ENCODE data around the gene CISH.
A peak's percentile ranks its signal among the peaks of the same experiment; 100 is the strongest.

Gene CISH

GRCh38 chr3:50611464-50612233 lies at the start of gene CISH:
Gene CISH, minus strand, starts transcription at chr3:50611774. Its CDS starts 124 bp downstream, at chr3:50611650.
- peak; percentile 95 for DNase-seq

DNA sequence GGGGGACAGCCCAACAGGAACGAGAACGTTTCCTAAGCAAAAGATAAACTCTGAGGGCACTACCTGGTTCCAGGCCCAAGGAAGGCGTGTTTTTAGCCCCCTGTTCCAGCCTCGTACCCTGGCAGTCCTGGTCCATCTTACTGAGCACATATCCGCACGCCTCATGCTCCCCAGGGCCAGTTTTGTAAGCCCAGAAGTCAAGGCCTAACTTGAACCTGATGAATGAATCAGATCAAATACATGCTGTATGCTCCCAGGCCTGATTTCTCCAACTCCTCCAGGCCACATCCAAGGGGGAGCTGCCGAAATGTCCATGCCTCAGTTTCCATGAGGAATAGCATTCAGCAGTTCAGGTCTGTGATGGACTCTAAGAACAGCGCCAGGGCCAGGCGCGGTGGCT lies 48.8 kb upstream of the CISH start:
- peak; percentile 15 for DNase-seq

DNA sequence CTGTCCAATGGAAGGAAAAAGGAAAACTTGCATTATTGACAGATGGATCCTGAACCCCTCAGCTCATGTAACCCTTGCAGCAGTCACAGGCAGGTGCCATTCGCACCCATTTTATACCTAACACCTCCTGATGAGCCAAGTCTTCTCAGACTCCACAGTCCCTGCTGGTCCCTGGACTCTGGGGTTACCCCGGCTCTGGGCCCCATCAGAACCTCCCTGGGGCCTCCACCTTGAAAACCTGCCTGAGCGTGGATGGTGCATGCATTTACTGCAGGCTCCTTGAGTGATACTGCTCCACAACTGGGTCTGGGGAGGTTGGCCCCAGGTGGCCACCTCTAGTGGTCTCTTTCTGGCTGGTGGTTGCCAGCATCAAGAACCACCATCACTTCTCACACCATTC lies 47.3 kb upstream of the CISH start:
- no peak for DNase-seq

GRCh38 chr3:50658416-50658815 lies 46.8 kb upstream of the CISH start:
- DNase-seq: no peak

- no peak for DNase-seq
These were observed 46.2 kb upstream of the CISH start for GRCh38 chr3:50657816-50658215.

GRCh38 chr3:50657407-50657806 lies 45.8 kb upstream of the CISH start:
- DNase-seq: no peak

GRCh38 chr3:50656417-50657195 lies 45.0 kb upstream of the CISH start:
- DNase-seq: no peak

- no peak for DNase-seq
These were observed 43.6 kb upstream of the CISH start for GRCh38 chr3:50655009-50655830.

DNA sequence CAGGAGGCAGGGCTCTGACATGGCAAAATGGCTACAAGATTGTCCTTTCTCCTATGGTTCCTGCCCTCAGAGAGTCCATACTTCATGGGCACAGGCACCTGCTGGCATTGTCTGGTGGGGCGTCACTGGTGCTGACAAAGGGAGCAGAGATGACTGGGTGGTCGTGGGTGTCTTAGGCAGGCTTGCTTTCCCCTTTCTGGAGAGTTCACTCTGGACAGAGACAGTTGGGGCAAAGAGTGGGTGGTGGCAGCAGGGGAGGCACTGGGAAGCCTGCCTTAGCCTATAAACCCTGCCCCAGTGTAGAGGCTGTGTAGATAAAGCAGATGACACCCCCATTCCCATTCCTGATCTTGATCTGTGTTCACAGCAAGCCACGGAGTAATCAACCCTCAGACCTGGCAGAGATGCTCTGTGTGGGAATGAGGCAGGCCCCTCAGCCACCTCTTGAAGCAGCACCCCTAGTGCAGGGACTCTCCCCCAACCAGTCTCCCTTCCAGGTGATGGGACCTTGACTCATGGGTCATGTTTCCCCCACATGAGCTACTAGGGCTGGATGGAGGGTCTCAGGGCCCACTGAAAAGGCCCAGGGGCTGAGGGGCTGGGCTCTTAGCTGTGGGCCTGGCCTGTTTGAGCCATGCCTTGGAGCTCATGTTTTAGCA lies 42.5 kb upstream of the CISH start:
- no peak for DNase-seq

- peak; percentile 52 for DNase-seq
These were observed 41.1 kb upstream of the CISH start for GRCh38 chr3:50652709-50653108.

DNA sequence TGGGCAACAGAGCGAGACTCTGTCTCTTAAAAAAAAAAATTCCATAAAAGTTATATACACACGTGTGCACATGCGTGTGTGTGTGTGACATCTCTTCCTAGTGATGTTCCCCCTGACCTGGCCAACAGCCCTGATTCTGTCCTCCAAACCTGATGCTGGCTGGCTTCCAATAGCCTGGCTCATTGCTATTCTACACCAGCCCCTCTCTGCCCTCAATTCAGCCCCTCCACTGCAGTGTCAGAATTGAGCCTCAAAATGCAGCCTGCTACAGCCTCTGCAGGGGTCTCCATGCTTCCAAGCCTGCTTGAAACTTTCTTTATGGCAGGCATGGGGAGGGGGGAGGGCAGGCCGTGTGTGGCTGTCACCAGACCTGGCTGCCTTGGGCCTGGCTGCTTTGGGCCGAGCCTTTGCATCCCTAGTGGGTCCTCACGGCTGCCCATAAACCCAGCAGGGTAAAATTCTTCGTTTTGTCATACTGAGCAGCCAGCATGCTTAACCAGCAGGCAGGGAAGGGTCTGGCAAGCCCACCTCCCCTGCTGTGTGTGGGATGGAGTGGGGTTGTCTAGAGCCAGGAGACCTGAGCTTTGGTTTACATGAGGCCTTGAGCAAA lies 40.5 kb upstream of the CISH start:
- DNase-seq: no peak

GRCh38 chr3:50651445-50651844 lies 39.9 kb upstream of the CISH start:
- DNase-seq: no peak

DNA sequence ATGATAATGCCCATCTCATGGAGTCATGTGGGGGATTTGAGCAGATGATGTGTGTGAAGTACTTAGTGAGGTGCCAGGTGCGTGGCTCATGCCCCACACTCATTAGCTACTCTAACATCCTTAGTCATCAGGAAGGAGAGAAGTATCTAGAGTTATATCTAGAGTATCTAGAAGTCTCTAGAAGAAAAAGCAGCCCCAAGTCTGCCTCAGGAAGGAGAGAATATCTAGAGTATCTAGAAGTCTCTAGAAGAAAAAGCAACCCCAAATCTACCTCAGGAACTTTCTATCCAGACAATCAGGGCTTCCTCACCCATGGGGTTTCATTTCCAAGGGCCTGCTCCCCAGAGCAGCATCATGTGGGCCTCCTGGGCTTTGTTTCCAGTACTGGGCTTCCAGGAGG lies 38.4 kb upstream of the CISH start:
- no peak for DNase-seq

DNA sequence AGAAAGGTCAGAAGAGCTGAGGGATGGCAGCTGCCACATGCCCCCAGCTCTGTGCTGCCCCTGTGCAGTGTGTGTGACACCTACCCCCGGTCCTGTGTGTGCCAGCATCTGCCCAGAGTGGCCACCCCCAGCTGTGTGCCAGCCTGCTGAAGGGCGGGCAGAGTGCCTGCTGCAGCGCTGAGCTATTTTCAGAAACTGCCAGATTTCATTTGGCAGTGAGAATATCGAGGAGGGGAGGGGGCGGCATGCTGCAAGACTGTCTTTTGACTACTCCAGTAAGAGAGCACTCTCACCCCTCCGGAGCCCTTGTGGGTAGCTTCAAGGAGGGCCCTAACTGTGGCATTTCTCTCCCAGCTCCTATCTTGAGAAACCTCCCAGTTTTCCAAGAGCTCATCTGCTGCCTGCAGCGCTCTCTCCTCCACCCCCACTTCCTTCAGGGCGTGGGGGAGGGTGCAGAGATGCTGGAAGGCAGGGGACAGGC lies 37.9 kb upstream of the CISH start:
- no peak for DNase-seq

GRCh38 chr3:50648944-50649343 lies 37.4 kb upstream of the CISH start:
- no peak for DNase-seq

- no peak for DNase-seq
These were observed 36.7 kb upstream of the CISH start for GRCh38 chr3:50648313-50648712.

DNA sequence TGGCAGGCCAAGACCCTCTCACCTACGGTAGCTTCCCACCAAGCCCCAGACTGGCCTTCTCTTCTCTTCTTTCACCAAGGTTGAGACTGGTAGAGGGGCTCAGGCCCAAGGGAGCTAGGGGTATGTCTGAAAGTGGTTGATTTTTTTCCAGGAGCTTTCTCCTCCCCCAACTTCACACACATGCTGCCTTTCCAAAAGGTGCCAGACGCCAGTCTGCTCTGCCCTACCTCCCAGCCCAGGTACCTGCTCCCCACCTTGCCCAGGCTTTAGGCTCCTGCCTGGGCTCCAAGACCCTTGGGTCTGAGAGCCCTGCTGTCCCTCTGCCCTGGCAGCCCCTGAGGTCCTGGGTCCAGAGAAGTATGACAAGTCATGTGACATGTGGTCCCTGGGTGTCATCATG lies 33.8 kb upstream of the CISH start:
- no peak for DNase-seq

- DNase-seq: no peak
These were observed 33.0 kb upstream of the CISH start for GRCh38 chr3:50644561-50644960.

DNA sequence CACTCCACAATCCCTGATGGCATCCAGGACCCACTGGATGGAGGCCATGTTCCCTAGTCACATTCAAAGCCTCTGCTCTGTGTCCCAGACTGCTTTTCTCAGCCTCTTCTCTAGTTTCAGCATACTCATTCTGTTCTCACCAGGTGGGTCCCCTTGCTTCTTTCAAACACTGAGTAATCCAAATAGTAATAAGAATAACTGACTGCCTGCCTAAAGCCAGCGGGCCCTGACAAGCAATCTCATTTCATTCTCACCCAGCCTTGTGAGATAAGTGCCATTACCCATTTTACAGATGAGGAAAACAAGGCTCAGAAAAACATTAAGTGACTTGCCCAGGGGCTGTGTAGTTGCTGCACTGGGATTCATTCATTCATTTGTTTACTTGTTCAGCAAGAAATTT lies 30.8 kb upstream of the CISH start:
- DNase-seq: no peak

GRCh38 chr3:50639055-50639494 lies 27.5 kb upstream of the CISH start:
- no peak for DNase-seq

GRCh38 chr3:50637945-50638344 lies 26.4 kb upstream of the CISH start:
- DNase-seq: no peak

GRCh38 chr3:50637011-50637410 lies 25.4 kb upstream of the CISH start:
- DNase-seq: no peak

Data from activated CD4-positive, CD25-positive, alpha-beta regulatory T cell treated with anti-CD3 and anti-CD28 coated beads, Interleukin-2, amount 50 U/mL, for 72 hours (primary cell).